ENCODE results near the gene KCNK16. TPM values are rescaled to one million over a fixed set of nuclear protein-coding genes. Genes with fewer than 3 reads are reported as not detected.

The KCNK16 gene
- total RNA-seq, 1 donor = not detected

DNA sequence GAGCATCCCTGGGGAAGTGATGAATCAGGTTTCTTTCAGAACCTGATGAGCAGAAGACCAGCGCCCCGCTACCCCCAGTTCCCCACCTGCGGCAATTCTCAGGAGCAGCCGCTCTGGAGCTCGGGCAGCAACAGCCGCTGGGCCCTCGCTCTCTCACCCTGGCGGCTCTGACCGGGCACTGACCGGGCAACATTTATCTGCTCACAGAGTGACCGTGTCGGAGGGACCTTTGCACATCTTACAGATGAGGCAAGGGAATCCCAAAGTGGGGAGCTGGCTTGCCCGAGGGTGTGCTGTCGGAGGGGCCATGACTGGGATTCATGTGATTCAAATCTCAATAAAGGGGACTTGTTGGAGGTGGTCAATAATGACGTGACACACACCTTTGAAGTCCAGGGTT lies 26.2 kb upstream of the KCNK16 start:
- Histone ChIP-seq H3K4me1 (ENCODE audit: insufficient read depth, low read length) (no peaks in the 10 kb centered on the region), H3K27me3 (ENCODE audit: insufficient read depth, low read length) (no peaks in the 10 kb centered on the region), H3K4me3 (ENCODE audit: low read length) (no peak overlapping the region), H3K9me3 (ENCODE audit: low read depth, low read length) (no peaks in the 10 kb centered on the region)

- H3K9me3 ChIP-seq (ENCODE audit: low read depth, low read length) = no peaks in the 10 kb centered on the region
- H3K27me3 ChIP-seq (ENCODE audit: insufficient read depth, low read length) = no peaks in the 10 kb centered on the region
- no peak overlapping the region for H3K4me3 ChIP-seq (ENCODE audit: low read length)
- H3K4me1 ChIP-seq (ENCODE audit: insufficient read depth, low read length) = peaks cover 5% of the 10 kb centered on the region
Observed at GRCh38 chr6:39347906-39348585, 25.5 kb upstream of the KCNK16 start.

DNA sequence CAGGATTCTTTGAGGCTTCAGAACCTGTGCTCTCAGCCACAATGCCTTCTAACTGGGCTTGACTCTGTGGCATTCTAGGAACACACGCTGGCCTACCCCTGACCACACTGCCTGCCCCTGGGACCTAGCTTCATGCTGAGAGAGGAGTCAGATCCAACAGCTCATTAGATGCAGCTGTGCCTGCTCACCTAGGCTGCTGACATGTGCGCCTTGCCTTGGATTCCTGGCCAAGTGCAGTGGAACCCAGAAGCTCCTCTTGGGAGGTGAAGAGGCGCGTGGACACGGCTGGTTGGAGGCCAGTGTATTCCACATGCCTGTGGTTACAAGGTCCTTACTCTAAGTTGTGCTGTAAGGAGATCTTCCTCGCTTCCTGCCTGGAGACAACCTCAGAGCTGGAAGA lies 24.7 kb upstream of the KCNK16 start:
- Histone ChIP-seq H3K4me1 (ENCODE audit: insufficient read depth, low read length) (peaks cover 8% of the 10 kb centered on the region), H3K4me3 (ENCODE audit: low read length) (no peak overlapping the region), H3K9me3 (ENCODE audit: low read depth, low read length) (no peaks in the 10 kb centered on the region), H3K27me3 (ENCODE audit: insufficient read depth, low read length) (no peaks in the 10 kb centered on the region)

- no peak overlapping the region for H3K4me3 ChIP-seq (ENCODE audit: low read length)
- H3K27me3 ChIP-seq (ENCODE audit: insufficient read depth, low read length) = no peaks in the 10 kb centered on the region
- H3K9me3 ChIP-seq (ENCODE audit: low read depth, low read length) = no peaks in the 10 kb centered on the region
- peaks cover 16% of the 10 kb centered on the region for H3K4me1 ChIP-seq (ENCODE audit: insufficient read depth, low read length)
Observed at GRCh38 chr6:39344821-39345280, 22.3 kb upstream of the KCNK16 start.

DNA sequence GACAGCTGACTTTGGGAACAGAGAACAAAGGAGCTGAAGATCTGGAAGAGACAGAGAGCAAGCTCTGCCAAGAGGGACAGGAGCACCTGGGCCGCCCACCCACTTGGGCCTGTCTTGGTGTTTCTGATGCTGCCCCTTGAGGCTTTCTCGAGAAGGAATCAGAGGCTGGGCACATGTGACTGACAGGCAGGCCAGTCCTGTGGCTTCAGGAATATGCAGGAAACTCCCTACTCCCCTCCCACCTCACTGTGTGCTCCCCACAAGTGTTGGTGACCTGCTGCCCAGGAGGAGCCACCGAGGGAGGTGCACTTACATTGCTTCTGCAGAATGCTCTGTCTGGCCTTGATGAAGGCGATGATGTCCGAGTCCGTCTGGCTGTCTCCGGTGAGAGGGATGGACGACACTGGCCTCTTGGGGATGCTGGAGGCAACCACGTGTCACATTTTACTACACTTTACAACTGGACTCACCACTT lies 20.9 kb upstream of the KCNK16 start:
- no peaks in the 10 kb centered on the region for H3K9me3 ChIP-seq (ENCODE audit: low read depth, low read length)
- H3K4me1 ChIP-seq (ENCODE audit: insufficient read depth, low read length) = peaks cover 27% of the 10 kb centered on the region
- H3K27me3 ChIP-seq (ENCODE audit: insufficient read depth, low read length) = no peaks in the 10 kb centered on the region
- H3K4me3 ChIP-seq (ENCODE audit: low read length) = no peak overlapping the region

DNA sequence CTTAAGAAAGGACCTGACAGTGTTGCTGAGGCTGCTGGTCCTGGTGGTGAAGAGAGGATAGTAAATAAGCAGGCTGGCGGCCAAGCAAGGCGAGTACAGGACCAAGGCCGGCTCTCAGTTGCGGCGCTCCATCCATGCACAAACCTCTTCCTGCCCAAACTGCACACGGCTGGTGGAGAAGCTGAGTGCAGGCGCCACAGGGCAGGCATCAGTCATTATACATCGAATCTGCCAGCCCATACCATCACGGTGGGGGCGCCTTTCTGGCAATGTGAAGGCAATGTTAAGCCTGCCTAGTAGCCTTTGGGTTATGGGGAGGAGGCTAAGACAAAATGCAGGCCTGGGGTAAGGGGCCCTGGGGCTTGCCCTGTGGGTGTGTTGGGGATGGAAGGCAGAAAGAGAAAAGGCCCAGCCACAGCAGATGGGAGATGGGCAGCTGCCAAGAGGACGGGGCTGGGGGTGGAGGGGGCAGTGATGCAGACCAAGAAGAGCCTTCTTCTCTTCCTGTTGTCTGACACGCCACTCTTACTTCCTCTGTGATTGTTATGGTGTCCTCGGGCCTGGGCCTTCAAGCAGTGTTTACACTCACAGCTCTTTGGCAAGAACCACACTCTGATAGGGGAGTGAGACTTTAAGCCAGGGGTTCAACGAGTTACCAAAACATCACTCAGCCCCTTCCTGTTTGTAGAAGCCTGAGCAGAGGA lies 20.3 kb upstream of the KCNK16 start:
- Histone ChIP-seq H3K4me1 (ENCODE audit: insufficient read depth, low read length) (peaks cover 32% of the 10 kb centered on the region), H3K9me3 (ENCODE audit: low read depth, low read length) (no peaks in the 10 kb centered on the region), H3K27me3 (ENCODE audit: insufficient read depth, low read length) (no peaks in the 10 kb centered on the region), H3K4me3 (ENCODE audit: low read length) (no peak overlapping the region)

DNA sequence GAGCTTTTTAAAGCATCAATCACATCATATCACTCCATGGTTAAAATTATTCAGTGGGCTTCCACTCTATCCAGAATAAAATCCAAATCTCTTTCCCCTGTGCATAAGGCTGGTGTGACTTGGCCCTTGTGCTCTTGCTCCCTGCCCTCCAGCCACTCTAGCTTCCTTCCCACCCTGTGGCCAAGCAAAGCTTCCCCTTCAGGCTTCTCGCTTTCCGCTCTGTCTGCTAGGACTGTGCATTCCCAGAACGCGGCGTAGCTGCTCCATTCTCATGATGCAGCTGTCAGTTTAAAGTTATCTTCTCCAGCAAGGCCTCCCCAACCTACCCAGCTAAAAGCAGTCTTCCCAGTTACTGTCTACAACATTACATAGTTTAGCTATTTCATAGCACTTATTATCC lies 19.4 kb upstream of the KCNK16 start:
- Histone ChIP-seq H3K27me3 (ENCODE audit: insufficient read depth, low read length) (no peaks in the 10 kb centered on the region), H3K4me3 (ENCODE audit: low read length) (no peak overlapping the region), H3K4me1 (ENCODE audit: insufficient read depth, low read length) (peaks cover 35% of the 10 kb centered on the region), H3K9me3 (ENCODE audit: low read depth, low read length) (no peaks in the 10 kb centered on the region)

DNA sequence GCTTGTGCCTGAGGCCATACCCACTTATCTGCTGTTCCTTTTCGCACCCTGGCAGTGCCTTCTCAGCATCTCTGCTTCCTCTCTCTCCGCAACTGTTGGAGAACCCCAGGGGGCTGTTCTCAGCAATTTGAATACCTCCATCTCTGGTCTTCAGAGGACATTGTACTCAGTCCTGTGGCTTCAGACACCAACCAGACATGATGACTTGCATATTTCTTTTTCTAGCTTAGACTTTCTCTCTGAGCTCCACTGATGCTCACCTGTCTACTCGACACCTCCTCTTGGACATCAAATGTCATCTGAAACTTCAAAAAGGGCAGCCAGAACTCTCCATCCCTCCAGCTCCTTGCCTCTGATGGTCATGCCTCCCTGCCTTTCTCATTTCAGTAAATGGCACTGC lies 18.9 kb upstream of the KCNK16 start:
- H3K4me3 ChIP-seq (ENCODE audit: low read length) = no peak overlapping the region
- no peaks in the 10 kb centered on the region for H3K9me3 ChIP-seq (ENCODE audit: low read depth, low read length)
- H3K4me1 ChIP-seq (ENCODE audit: insufficient read depth, low read length) = peaks cover 38% of the 10 kb centered on the region
- no peaks in the 10 kb centered on the region for H3K27me3 ChIP-seq (ENCODE audit: insufficient read depth, low read length)

GRCh38 chr6:39339868-39340550 lies 17.5 kb upstream of the KCNK16 start:
- H3K4me1 ChIP-seq (ENCODE audit: insufficient read depth, low read length) = peaks cover 50% of the 10 kb centered on the region

GRCh38 chr6:39339096-39339867 lies 16.8 kb upstream of the KCNK16 start:
- H3K4me1 ChIP-seq (ENCODE audit: insufficient read depth, low read length) = peaks cover 50% of the 10 kb centered on the region
- H3K4me3 ChIP-seq (ENCODE audit: low read length) = no peak overlapping the region
- H3K9me3 ChIP-seq (ENCODE audit: low read depth, low read length) = no peaks in the 10 kb centered on the region
- no peaks in the 10 kb centered on the region for H3K27me3 ChIP-seq (ENCODE audit: insufficient read depth, low read length)

More at GRCh38 chr6:39339868-39340550, 17.5 kb upstream of the KCNK16 start:
- H3K27me3 ChIP-seq (ENCODE audit: insufficient read depth, low read length) = no peaks in the 10 kb centered on the region
- H3K4me3 ChIP-seq (ENCODE audit: low read length) = no peak overlapping the region
- no peaks in the 10 kb centered on the region for H3K9me3 ChIP-seq (ENCODE audit: low read depth, low read length)

- no peaks in the 10 kb centered on the region for H3K27me3 ChIP-seq (ENCODE audit: insufficient read depth, low read length)
- H3K4me3 ChIP-seq (ENCODE audit: low read length) = no peak overlapping the region
- H3K9me3 ChIP-seq (ENCODE audit: low read depth, low read length) = no peaks in the 10 kb centered on the region
- H3K4me1 ChIP-seq (ENCODE audit: insufficient read depth, low read length) = peaks cover 49% of the 10 kb centered on the region
Observed at GRCh38 chr6:39338397-39338796, 15.9 kb upstream of the KCNK16 start.

DNA sequence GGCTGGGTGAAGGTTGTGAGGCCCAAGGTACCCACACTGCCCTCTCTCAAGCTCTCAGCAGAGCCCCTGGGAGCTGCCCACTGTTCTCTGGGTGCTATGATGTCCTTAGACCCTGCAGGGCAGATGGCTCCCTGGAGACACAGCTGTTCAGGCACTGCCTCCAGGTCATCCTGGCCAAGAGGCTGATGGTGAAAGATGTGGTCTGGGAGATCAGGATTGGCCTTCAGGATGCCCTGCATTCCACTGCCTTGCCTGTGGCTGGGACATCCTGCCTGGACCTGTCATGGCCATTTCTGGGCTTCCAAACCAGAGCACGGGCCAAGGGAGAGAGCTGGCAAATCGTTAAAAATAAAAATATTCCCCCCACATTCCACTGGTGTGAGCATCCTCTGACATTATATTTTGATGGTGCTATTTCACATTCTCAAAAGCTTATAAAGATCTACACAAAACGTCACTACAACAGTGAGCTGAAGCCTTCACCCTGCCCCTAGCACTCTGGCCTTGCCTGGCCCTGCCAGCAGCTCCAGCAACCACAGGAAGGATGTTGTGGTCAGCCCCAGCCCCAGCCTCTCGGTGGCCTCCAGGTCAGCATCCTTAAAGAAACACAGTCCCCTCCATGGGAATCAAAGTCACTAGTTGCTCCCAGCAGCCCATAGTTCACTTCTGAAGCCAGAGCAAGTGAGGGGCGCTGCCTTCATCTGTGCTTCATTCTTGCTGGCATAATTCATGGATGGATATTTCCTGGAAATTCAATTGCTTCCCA lies 13.5 kb upstream of the KCNK16 start:
- Histone ChIP-seq H3K4me3 (ENCODE audit: low read length) (no peak overlapping the region), H3K4me1 (ENCODE audit: insufficient read depth, low read length) (peaks cover 42% of the 10 kb centered on the region), H3K9me3 (ENCODE audit: low read depth, low read length) (no peaks in the 10 kb centered on the region)

GRCh38 chr6:39333644-39334438 lies 11.3 kb upstream of the KCNK16 start:
- peaks cover 35% of the 10 kb centered on the region for H3K4me1 ChIP-seq (ENCODE audit: insufficient read depth, low read length)

More for the DNA sequence above, 13.5 kb upstream of the KCNK16 start:
- H3K27me3 ChIP-seq (ENCODE audit: insufficient read depth, low read length) = no peaks in the 10 kb centered on the region

More at GRCh38 chr6:39333644-39334438, 11.3 kb upstream of the KCNK16 start:
- Histone ChIP-seq H3K4me3 (ENCODE audit: low read length) (no peak overlapping the region), H3K9me3 (ENCODE audit: low read depth, low read length) (no peaks in the 10 kb centered on the region), H3K27me3 (ENCODE audit: insufficient read depth, low read length) (no peaks in the 10 kb centered on the region)

Data from mononuclear cell (primary cell).